Stimulated activated CD4-positive, alpha-beta T cell treated with anti-CD3 and anti-CD28 coated beads, TNF-alpha, amount 100 ng/mL, for 1 hour (primary cell): ENCODE data around the gene GABBR2.

Experiments
- DNase-seq, 3 donors: peaks; one replicate each; pipeline ENCODE4 v3.0.0-alpha.2; 2020; ENCODE audit warnings: low read depth in 3 of 3, low spot score in 1 of 3

The GABBR2 gene

DNA sequence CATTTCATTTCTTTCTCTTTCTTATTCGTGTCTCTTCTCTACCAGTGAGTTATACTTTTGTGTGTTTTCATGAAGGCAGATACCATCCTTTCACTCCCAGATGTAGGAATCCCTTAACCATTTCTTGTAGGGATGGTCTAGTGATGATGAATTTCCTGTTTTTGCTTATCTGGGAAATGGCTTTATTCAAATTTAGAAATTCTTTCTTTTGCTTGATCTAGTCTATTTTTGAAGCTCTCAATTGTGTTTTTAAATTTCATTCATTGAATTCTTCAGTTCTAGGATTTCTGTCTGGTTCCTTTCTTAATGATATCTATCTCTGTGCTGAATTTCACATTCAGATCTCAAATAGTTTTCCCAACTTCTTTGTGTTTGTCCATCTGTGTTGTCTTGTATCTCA lies 357.4 kb downstream of the GABBR2 start:
- no peak for DNase-seq

DNA sequence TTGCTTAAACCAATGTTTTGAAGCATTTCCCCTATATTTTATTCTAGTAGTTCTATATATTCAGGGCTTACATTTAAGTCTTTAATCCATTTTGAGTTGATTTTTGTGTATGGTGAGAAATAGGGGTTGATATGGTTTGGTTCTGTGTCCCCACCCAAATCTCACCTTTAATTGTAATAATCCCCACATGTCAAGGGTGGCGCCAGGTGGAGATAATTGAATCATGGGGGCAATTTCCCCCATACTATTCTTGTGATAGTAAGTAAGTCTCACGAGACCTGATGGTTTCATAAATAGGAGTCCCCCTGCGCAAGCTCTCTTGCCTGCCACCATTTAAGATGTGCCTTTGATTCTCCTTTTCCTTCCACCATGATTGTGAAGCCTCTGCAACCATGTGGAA lies 361.1 kb downstream of the GABBR2 start:
- no peak for DNase-seq

DNA sequence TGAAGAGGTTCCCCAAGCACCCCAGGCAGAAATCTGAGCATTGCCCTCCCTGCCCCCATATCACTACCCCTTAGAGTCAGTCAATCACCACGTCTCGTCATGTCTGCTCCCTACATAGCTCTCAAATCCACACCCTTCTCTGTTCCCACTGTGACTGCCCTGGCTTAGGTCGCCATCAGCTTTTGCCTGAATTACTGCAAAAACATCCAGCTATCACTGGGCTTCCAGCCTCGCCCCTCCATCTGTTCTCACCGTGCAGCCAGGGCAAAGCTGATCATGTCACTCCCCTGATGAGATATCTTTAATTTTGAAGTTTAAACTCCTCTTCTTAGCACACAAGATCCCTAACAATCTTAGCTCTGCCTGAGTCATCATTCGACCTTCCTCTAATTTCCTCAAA lies 363.7 kb downstream of the GABBR2 start:
- no peak for DNase-seq

DNA sequence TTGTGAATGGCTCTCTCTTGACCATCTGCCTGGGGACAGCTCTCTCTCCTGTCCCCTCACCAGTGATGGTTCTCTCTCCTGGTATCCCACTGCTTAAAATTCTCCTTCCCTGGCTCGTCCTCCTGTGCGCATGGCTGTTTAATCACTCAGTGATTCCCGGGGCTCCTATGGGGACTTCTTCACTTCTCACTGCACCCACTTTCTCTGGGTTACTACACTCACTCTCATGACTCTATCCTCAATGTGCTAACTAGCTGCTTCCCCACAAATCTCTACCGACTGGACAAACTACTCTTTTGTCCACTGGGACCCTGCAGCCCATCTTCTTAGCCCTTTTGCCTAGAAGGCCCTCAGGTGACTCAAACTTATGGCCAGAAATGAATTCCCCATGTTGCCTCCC lies 364.2 kb downstream of the GABBR2 start:
- no peak for DNase-seq

DNA sequence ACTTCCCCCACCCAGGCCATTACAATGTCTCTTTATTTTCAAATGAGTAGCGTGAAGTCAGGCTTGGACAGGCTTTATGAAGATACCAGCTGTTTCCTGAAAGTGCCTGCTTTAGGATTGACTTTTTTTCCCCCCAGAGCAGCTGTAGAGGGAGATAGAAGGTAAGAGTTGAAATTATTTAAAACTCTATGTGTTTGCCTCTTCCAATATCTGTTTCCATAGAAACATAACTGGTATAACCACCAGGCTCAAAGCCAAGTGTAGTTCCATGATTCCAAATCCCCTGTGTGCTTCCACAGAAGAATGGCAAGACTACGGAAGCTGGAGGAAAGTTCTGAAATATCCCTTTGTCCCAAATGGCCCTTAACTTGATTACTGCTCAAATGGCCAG lies 365.9 kb downstream of the GABBR2 start:
- no peak for DNase-seq

DNA sequence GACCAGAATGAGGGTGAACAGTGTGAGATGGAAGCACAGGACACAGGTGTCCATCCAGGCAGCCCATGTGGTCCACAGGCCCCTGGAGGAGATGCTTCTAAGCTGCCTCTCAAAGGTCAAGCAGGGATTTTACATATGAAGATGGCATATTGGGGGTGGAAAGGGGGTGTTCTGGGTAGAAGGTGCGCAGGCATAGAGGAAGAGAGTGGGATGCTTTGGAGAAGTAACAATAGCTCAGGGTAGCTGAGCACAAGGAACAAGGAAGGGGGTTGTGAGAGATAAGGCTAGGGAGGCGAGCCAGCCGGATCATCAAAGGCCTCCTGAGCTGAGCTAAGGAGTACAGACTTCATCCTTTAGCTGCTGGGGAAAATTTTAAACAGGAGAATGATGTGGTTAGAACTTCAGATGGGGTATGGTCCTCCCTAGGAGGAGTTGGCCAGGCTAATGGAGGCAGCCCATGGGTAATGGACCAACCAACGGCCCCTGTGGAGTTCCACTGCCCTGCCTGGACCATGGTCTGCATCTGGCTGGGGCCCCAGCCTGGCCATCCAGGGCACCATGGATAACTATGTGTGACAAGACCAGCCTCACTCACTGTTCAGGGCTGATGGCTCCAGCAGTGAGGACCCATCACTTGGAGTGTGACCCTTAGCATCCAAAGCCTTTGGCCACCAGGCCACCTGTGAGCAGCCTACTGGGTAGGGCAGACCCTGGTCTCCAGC lies 366.5 kb downstream of the GABBR2 start:
- DNase-seq, result no peak

DNA sequence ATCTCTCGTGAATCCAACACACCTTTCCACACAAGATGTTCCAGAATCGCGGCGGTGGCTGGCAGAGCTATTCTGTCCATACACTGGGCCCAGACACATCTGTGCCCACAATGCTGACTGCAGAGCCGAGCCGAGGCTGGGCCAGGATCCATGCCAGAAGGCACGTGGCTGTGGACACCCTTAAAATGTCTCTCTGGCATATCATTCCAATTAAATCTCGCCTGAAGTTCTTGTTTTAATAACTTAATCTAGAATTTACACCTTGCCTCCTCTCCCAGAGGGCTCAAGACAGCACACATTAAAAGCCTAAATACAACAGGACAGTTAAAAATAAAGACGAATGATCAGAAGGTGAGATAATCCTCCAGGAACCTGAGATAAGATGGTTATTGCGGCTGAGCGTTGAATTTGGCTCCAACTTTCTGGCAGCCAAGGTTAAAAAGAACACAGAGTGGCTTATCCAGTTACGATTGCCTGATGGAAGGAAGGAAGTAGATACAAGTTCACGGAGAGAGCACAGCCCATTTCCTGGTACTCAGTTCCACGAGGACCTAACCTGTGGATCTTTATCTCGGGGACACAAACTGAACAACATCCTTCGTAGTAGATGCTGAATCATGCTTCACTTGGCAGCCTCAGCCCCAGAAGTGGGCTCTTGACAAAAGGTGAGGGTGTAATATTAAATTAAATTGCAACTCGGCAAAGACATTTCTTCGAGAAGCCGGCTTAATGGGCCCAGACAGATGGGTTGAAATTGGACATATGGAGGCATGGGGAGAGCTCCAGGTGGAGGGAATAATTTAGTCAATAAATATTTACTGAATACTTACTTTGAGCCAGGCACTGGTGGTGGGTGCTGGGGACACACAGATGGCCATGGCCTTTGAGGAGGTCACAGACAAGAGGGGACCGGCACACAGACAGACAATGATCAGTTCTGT lies 367.3 kb downstream of the GABBR2 start:
- DNase-seq, result no peak

DNA sequence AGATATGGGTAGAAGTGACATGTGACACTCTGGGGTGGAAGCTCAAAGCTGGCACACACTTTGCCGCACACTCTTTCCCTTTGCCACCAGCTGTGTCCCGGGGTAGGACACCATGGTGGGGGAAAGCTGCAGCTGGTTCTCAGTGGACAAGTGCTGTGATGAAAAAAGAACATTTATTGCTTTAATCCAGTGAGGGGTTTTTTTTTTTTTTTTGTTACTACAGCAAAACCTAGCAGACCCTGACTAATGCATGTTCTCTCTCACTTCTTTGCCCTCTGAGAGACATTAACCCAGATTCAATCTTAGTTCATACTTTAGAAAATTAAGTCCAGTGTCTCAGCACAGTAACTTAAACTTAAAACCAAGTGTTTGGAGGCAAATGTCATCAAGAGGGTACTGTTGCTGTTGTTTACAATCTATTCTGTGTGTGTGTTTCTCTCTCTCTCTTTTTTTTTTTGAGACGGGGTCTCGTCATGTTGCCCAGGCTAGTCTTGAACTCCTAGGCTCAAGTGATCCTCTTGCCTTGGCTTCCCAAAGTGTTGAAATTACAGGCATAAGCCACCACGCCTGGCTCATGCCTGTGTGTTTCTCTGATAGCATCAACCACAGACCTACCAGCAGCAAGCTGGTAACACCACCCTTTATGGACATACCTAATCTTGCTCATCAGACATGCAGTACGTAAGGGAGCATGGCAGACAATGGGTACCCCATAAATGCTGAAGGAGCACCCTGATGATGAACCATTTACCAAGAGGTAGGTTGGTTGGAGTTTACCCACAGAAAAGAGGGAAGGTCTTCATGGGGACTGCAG lies 368.5 kb downstream of the GABBR2 start:
- no peak for DNase-seq

DNA sequence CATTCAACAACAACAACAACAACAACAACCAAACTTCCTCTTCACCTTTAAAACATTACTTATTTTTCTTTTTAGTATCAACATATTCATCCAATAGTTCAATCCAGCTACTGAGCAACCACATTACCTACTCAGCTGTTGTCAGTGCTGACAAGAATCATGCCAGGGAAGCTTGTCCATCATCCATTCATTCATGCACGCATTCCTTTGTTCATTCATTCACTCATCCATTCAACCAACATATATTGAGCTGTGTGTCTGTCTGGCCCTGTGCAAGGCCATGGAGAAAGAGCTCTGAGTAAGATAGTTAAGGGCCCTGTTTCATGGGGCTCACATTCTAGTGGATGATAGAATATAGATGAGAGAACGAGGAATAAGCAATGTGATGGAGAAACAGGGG lies 373.1 kb downstream of the GABBR2 start:
- no peak for DNase-seq

DNA sequence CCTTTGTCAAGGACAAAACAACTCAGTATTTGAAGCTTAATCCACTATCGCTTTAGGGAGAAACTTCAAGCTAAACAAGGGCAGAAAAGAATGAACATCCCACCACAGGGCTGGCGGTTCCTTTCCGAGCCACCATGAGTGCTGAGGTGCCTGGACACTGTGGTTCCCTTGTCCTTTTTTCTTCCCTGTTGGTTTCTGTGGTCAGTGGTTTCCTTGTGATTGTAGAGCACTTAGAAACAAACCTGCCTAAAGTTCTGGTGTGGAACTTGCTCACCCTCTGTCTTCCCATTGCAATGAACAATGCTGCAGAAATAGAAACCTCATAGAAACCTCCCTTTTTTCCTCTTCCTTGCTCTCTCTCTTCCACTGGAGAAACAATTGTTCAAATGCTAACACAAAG lies 373.9 kb downstream of the GABBR2 start:
- no peak for DNase-seq

DNA sequence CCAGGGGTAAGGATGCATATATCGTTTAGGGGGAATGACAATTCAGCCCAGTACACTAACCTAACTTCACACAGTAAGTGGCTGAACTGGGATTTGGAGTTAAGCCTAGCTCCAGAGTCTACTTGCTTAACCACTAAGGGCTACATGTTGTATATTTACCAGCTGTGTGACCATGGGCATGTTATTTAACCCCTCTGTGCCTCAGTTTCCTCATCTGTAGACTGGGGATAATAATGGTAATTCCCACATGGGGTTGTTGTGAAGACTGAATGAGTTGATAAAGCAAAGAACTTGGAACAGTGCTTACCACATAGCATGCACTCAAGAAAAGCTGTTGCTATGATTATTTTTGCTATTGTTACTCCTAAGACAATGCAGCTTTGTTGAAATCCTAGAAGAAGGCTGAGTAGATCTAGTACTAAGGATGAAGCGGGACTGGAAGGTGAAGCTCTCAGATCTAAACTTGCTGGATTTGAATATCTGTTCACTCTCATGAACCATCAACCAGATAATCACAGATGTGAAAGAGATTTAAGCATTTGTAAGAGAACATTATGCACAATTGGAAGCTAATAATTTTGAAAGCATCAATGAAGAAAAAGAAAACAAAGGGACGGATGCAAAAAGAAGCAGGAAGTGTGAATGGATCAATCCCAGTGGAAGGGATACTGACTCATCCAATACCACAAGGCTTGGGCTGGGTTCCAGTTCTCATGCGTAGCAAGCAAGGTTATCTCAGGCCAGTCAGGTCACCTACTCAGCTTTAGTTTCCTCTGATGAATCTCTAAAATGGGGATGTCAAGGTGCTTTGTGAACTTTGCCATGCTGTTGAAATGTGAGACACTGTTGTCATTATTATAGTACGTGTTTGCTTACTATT lies 374.8 kb downstream of the GABBR2 start:
- DNase-seq, result no peak

DNA sequence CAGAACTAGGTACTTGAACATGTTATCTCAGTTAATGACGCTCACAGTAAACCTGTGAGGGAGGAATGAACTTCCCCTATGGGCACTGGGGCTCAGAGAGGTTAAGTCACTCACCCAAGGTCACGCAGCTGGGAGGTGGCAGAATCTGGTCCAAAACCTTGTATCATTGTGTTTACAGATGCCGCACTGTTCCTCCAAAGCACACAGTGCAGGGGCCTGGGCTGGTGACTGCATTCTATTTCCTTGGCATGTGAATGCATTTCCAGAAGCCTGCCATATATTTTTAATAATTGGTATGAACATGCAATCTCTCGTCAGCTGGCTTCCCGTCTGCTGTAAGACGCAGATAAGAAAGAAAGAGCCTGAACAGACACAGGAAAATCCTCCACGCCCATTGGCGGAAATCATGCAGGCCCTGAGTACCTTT lies 376.3 kb downstream of the GABBR2 start:
- no peak for DNase-seq

DNA sequence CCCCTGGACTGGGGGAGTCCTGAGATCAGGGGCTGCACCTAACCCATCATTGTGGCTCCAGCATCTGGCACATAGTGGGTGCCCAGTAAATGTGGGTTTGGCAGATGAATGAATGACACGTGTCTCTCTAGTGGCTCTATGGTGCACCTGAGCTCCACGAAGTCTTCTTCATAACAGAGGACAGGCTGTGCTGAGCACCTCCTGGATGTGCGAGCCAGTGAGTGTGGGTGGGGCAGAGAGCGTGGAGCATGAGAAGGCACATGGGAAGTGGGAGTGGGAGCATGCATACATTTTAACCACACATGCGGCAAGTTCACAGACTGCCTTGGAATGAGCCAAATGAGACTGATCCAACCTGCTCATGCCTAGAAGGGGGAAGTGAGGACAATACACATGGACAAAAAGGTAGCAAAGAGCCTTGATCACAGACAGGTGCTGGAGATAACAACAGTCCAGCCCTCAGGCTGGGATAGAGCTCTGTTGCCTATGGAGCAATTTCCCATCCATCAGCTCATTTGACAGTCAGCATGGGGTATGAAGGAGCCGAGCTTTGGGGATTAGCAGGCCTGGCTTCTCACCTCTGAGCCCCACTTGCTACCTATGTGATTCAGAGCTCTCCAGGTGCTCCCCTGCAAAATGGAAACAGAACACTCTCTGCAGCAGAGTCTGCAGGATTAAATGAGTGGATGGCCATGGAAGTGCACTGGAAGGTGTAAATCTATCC lies 377.0 kb downstream of the GABBR2 start:
- DNase-seq, result no peak

DNA sequence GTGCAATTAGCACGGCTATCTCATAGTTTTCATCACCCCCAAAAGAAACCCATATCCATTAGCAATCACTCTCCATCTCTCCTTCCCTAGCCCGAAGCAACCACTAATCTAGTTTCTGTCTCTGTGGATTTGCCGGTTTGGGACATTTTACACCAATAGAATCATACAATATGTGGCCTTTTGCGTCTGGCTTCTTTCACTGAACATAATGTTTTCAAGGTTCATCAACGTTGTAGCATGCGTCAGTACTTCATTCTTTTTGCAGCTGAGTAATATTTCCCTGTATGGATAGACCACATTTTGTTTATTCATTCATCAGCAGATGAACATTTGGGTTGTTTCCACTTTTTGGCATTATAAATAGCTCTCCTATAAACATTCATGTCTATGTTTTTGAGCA lies 377.9 kb downstream of the GABBR2 start:
- no peak for DNase-seq

DNA sequence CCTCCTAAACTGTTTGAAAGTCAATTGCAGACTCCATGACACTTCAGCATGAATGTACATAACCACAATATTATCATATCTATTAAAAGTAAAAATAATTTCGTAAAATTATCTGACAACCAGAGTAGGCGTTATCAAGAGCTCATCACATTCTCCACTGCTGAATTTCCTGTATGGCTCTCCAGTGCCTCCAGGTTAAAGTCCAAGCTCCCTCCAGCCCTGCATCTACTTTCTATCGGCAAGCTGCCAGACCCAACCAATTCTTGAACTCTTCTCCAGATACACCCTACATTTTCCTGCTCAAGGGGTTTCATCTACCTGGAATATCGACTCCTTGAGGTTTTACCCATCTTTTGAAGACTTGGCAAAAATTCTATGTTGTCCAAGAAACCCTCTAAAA lies 378.8 kb downstream of the GABBR2 start:
- DNase-seq, result no peak

DNA sequence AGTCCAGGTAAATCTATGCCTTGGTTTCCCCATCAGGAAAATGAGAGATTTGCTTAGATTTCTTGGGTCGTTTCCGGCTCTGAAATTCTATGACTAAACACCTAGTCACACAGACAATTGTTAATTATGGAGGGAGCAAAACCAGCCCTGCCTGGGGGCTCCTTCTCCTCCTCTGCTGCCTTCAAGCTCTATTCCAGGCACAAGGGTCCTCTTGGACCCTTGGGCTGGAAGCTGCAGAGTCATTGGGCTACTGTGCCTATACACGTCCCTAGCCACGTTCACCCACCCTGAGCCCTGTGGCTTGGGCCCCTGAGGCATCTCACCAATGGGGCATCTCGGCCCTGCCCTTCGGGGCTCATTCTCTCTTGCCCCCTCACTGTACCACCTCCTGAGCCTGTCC lies 379.5 kb downstream of the GABBR2 start:
- no peak for DNase-seq

DNA sequence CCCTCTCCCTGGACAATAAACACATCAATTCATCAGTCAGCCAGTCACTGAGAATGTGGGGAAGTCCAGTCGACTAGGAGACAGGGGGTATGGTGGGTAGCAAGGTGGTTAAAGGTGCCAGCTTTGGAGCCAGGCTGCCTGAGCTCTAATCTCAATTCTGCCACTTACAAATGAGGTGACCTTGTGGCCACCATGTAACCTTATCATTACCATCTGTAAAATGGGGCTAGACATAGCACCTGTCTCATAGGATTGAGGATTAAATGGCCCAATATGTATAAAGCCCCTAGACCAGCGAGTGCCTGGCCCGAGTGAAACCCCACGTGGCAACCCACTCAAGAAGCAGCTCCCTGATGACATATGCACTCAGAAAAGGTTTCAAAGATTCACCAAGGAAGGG lies 380.0 kb downstream of the GABBR2 start:
- no peak for DNase-seq

DNA sequence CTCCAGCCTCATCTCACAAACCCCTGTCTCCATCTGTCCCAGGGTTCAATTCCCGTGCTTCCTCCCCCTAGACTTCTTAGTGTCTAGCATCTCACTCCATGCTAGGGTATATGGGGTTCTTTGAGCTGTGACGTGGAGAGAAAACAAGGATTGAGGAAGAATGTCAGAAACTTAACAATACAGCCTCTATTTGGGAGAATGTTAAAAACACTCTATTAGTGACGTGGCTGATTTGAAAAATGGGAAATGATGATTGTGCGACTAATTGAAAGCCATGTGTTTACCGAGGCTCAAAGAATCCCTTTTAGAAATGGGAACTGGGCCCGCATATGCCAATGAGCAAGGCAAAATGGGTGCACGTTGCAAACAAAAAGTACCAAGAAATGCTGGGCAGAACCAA lies 380.6 kb downstream of the GABBR2 start:
- DNase-seq, result no peak

DNA sequence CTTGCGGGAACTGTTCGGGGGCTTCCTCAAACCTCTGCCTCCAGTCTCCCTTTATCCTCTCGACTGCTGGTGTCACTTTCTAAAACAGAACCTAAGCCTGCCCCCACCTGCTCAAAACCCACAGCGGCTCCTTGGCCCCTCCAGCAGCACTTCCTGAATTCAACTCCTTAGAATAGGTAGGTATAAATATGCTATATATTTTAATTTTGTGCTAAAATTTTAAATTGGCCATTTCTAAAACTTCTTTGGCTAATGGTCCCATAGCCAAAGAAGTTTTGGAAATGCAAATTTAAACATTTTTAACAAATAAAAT lies 381.5 kb downstream of the GABBR2 start:
- DNase-seq, result no peak
